ENCODE measurements around the gene OPN4.

OPN4 gene

GRCh38 chr10:86681047-86681446 lies 26.7 kb downstream of the OPN4 start:
- DNase-seq: no peak

- no peak for DNase-seq
Measured at GRCh38 chr10:86681722-86682386, 27.5 kb downstream of the OPN4 start.

- DNase-seq: no peak
Measured at GRCh38 chr10:86682675-86683074, 28.3 kb downstream of the OPN4 start.

- no peak for DNase-seq
Measured at GRCh38 chr10:86684331-86685097, 30.2 kb downstream of the OPN4 start.

GRCh38 chr10:86685416-86685815 lies 31.1 kb downstream of the OPN4 start:
- no peak for DNase-seq

- DNase-seq: no peak
Measured at GRCh38 chr10:86685893-86686632, 31.7 kb downstream of the OPN4 start.

- DNase-seq: no peak
Measured at GRCh38 chr10:86686972-86687371, 32.6 kb downstream of the OPN4 start.

GRCh38 chr10:86687750-86688149 lies 33.4 kb downstream of the OPN4 start:
- no peak for DNase-seq

- no peak for DNase-seq
Measured at GRCh38 chr10:86688398-86688921, 34.1 kb downstream of the OPN4 start.

GRCh38 chr10:86689146-86689545 lies 34.8 kb downstream of the OPN4 start:
- DNase-seq: no peak

- DNase-seq: no peak
Measured at GRCh38 chr10:86690231-86690630, 35.9 kb downstream of the OPN4 start.

GRCh38 chr10:86690657-86691084 lies 36.3 kb downstream of the OPN4 start:
- DNase-seq: no peak

GRCh38 chr10:86691333-86692022 lies 37.1 kb downstream of the OPN4 start:
- DNase-seq: no peak

GRCh38 chr10:86692023-86692514 lies 37.7 kb downstream of the OPN4 start:
- DNase-seq: no peak

- no peak for DNase-seq
Measured at GRCh38 chr10:86692664-86693063, 38.3 kb downstream of the OPN4 start.

GRCh38 chr10:86693275-86693674 lies 38.9 kb downstream of the OPN4 start:
- DNase-seq: no peak

GRCh38 chr10:86693721-86694369 lies 39.5 kb downstream of the OPN4 start:
- DNase-seq: no peak

- no peak for DNase-seq
Measured at GRCh38 chr10:86698207-86698940, 44.0 kb downstream of the OPN4 start.

GRCh38 chr10:86699125-86699524 lies 44.8 kb downstream of the OPN4 start:
- no peak for DNase-seq

- no peak for DNase-seq
Measured at GRCh38 chr10:86699541-86699940, 45.2 kb downstream of the OPN4 start.

All from NCI-H187 treated with DMSO at 0.1 percent for 48 hours (cell line).